PC-9 (cell line): Measurements from ENCODE around the gene NOL6.
"Not testable (repeated sequence)": the region's sequence is repeated elsewhere in the genome, so short reads cannot be mapped to it uniquely, and the experiment has no call there.

Experiments used
- EZH2 ChIP-seq: fragments of 200-600 bp; sonication (generic); IDR thresholded peaks from 2 replicates; pipeline ENCODE4 v1.8.0; 2017; ENCODE audit warnings: antibody characterized with exemption, low read depth
- TF ChIP-seq, protein P1 (sequence below): fragments of 200-600 bp; sonication (generic); conservative IDR thresholded peaks from 2 replicates; pipeline ENCODE4 v1.6.1; 2017; ENCODE audit warnings: mixed run types, antibody characterized with exemption, mild to moderate bottlenecking, moderate library complexity

DNA sequence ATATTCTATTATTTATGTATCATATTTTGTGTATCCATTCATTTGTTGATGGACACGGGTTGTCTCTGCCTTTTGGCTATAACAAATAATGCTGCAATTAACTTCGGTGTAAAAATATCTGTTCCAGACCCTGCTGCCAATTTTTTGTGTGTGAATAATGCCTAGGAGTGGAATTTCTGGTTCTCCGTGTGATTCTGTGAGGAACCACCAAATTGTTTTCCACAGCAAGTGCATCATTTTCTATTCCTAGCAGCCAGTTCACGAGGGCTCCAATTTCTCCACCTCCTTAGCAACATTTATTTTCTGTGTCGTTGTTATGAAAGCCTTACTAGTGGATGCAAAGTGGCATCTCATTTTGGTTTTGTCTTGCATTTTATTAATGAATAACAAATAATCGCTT lies 48.1 kb upstream of the NOL6 start:
- TF ChIP-seq, protein P1, sequence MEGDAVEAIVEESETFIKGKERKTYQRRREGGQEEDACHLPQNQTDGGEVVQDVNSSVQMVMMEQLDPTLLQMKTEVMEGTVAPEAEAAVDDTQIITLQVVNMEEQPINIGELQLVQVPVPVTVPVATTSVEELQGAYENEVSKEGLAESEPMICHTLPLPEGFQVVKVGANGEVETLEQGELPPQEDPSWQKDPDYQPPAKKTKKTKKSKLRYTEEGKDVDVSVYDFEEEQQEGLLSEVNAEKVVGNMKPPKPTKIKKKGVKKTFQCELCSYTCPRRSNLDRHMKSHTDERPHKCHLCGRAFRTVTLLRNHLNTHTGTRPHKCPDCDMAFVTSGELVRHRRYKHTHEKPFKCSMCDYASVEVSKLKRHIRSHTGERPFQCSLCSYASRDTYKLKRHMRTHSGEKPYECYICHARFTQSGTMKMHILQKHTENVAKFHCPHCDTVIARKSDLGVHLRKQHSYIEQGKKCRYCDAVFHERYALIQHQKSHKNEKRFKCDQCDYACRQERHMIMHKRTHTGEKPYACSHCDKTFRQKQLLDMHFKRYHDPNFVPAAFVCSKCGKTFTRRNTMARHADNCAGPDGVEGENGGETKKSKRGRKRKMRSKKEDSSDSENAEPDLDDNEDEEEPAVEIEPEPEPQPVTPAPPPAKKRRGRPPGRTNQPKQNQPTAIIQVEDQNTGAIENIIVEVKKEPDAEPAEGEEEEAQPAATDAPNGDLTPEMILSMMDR: not testable (repeated sequence)
- TF ChIP-seq EZH2: not testable (repeated sequence)
